ENCODE results near the gene GFRA4. TPM values are rescaled to one million over a fixed set of nuclear protein-coding genes. Genes with fewer than 3 reads are reported as not detected.
A peak's percentile ranks its signal among the peaks of the same experiment; 100 is the strongest.

GFRA4 gene
- total RNA-seq, 1 experiment from 2014 or later, result not detected

DNA sequence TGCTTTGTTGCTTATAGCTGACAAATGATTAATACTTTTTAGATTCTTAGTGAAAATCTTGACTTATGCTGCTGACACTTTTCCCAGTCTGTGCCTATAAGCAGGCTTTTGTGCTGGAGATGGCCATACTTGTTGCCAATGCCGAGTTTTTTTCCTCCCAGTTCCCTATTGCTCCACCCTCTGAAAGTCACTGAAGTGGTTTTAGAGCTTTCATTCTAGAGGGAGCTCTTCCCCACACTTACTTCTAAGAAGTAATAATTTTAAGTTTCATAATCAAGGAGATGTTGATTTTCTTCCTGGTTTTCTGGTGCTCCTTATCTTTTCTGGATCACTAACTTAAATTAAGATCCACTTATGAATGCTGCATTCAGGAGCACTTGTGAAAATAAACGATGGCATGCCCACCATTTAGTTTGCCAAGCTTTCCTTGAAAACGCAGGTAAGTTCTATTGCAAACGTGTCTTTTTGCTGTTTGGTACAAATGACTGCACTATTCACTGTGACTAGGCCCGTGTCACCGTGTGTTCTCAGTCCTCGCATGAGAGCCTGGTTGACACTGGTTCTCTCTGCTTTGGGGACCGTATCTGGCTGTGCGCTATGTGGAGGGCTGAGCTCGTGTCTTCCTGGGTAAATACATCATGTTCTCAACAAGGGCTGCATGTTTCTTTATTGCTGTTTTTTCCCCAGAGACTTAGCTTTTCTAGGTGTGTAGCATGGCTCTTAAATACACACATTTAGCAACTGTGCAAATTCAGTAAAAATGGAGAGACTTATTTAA is 50.2 kb downstream of the GFRA4 start:
- H3K4me1 ChIP-seq (ENCODE audit: insufficient read depth, low read length), result peaks cover 24% of the 10 kb centered on the region
- no peaks in the 10 kb centered on the region for H3K9me2 ChIP-seq (replicated peaks; ENCODE audit: low read length)
- ChIA-PET CTCF (interaction anchor here (1.1 kb wide), 1 partner anchor 103 kb away, joined by 3 read pairs; no protein-coding TSS in a partner anchor), POLR2A (ENCODE audit: unreplicated experiment) (no interaction called here)
- H3K79me2 ChIP-seq (ENCODE audit: low read length), result no peaks in the 10 kb centered on the region
- H2AFZ ChIP-seq (ENCODE audit: low read length), result no peak overlapping the region
- TF ChIP-seq, protein P1, sequence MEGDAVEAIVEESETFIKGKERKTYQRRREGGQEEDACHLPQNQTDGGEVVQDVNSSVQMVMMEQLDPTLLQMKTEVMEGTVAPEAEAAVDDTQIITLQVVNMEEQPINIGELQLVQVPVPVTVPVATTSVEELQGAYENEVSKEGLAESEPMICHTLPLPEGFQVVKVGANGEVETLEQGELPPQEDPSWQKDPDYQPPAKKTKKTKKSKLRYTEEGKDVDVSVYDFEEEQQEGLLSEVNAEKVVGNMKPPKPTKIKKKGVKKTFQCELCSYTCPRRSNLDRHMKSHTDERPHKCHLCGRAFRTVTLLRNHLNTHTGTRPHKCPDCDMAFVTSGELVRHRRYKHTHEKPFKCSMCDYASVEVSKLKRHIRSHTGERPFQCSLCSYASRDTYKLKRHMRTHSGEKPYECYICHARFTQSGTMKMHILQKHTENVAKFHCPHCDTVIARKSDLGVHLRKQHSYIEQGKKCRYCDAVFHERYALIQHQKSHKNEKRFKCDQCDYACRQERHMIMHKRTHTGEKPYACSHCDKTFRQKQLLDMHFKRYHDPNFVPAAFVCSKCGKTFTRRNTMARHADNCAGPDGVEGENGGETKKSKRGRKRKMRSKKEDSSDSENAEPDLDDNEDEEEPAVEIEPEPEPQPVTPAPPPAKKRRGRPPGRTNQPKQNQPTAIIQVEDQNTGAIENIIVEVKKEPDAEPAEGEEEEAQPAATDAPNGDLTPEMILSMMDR (conservative IDR thresholded peaks at IDR 0.05; ENCODE audit: low read depth, low read length), result peak; percentile 44
- TF ChIP-seq EZH2phosphoT487 (IDR thresholded peaks at IDR 0.05; ENCODE audit: borderline replicate concordance, low read length), result no peak
- H3K27me3 ChIP-seq (ENCODE audit: low read length), result no peaks in the 10 kb centered on the region
- intact Hi-C loops (cut with micrococcal nuclease), result no loop called here
- H3K4me2 ChIP-seq (ENCODE audit: low read length), result no peak overlapping the region
- no peak for ATAC-seq
- no peak overlapping the region for H3K4me3 ChIP-seq (ENCODE audit: low read length)
- BruUV-seq (replicated peaks), result no TSS peak
- H3K9me3 ChIP-seq (ENCODE audit: low read length), result no peaks in the 10 kb centered on the region
- no peak overlapping the region for H3K9ac ChIP-seq (ENCODE audit: low read length)
- no peak overlapping the region for H3K27ac ChIP-seq (ENCODE audit: low read length)
- no peaks in the 10 kb centered on the region for H4K20me1 ChIP-seq (ENCODE audit: low read length)
- peak; percentile 13 for DNase-seq
- no peaks in the 10 kb centered on the region for H3F3A ChIP-seq (ENCODE audit: low read length, unreplicated experiment)
- no peaks in the 10 kb centered on the region; the same call in 1 of the 2 replicates for H3K36me3 ChIP-seq (ENCODE audit: low read depth, low read length)

- Histone ChIP-seq H3K4me3 (ENCODE audit: low read length) (no peak overlapping the region), H3K4me1 (ENCODE audit: insufficient read depth, low read length) (peaks cover 22% of the 10 kb centered on the region), H3K79me2 (ENCODE audit: low read length) (no peaks in the 10 kb centered on the region), H4K20me1 (ENCODE audit: low read length) (no peaks in the 10 kb centered on the region), H3K9ac (ENCODE audit: low read length) (no peak overlapping the region), H3K9me2 (replicated peaks; ENCODE audit: low read length) (no peaks in the 10 kb centered on the region), H3K9me3 (ENCODE audit: low read length) (no peaks in the 10 kb centered on the region), H2AFZ (ENCODE audit: low read length) (no peak overlapping the region), H3K36me3 (ENCODE audit: low read depth, low read length) (no peaks in the 10 kb centered on the region; the same call in 1 of the 2 replicates), H3K27me3 (ENCODE audit: low read length) (no peaks in the 10 kb centered on the region), H3F3A (ENCODE audit: low read length, unreplicated experiment) (no peaks in the 10 kb centered on the region), H3K4me2 (ENCODE audit: low read length) (no peak overlapping the region), H3K27ac (ENCODE audit: low read length) (no peak overlapping the region)
- TF ChIP-seq, protein P1 (conservative IDR thresholded peaks at IDR 0.05; ENCODE audit: low read depth, low read length), result no peak
- ChIA-PET POLR2A (ENCODE audit: unreplicated experiment) (no interaction called here), CTCF (interaction anchor here (0.6 to 1.1 kb wide), 2 partner anchors 65 to 105 kb away, joined by 3 read pairs; no protein-coding TSS in a partner anchor)
- DNase-seq (no peak), ATAC-seq (no peak)
- no TSS peak for BruUV-seq (replicated peaks)
- intact Hi-C loops (cut with micrococcal nuclease), result no loop called here
Observed at GRCh38 chr20:3611901-3612300, 51.3 kb downstream of the GFRA4 start.

Other genes starting within 250 kb of the GFRA4 start
- gene ATRN, start 192.4 kb downstream of the GFRA4 start, total RNA-seq (2014; rRNA removed), result 26.1 and 29.6 TPM in 2 replicates
- 0.11 TPM in 1 of 2 replicates, not detected in the other for gene ADAM33, start 18.6 kb upstream of the GFRA4 start, total RNA-seq (2014; rRNA removed)
- not detected in 2 replicates for gene SIGLEC1, start 49.2 kb upstream of the GFRA4 start, total RNA-seq (2014; rRNA removed)
- gene HSPA12B, start 69.3 kb upstream of the GFRA4 start, total RNA-seq (2014; rRNA removed), result not detected in 2 replicates
- gene ADISSP, start 104.4 kb upstream of the GFRA4 start, total RNA-seq (2014; rRNA removed), result 244 and 307 TPM in 2 replicates
- 2.0 and 2.6 TPM in 2 replicates for gene SPEF1, start 118.0 kb upstream of the GFRA4 start, total RNA-seq (2014; rRNA removed)
- 213 and 276 TPM in 2 replicates for gene CENPB, start 123.3 kb upstream of the GFRA4 start, total RNA-seq (2014; rRNA removed)
- gene CDC25B, start 132.9 kb upstream of the GFRA4 start, total RNA-seq (2014; rRNA removed), result 89.7 and 106 TPM in 2 replicates
- 28.5 and 31.4 TPM in 2 replicates for gene AP5S1, start 157.1 kb upstream of the GFRA4 start, total RNA-seq (2014; rRNA removed)
- 38.7 and 44.8 TPM in 2 replicates for gene MAVS, start 183.4 kb upstream of the GFRA4 start, total RNA-seq (2014; rRNA removed)
- 50.8 and 52.1 TPM in 2 replicates for gene PANK2, start 226.0 kb upstream of the GFRA4 start, total RNA-seq (2014; rRNA removed)